Limb (tissue), 2 donors: ENCODE results near the gene CA10.

Experiments used
- DNase-seq, 2 donors: peaks; one replicate each; pipeline ENCODE4 v3.0.0-alpha.2; 2016; ENCODE audit errors: extremely low spot score in 2 of 2

The CA10 gene

GRCh38 chr17:52158450-52159042 is at the start of gene CA10:
Gene CA10 (minus strand): TSS chr17:52158714.
- DNase-seq, result peak in 1 of 2 donors; percentile 74

GRCh38 chr17:52207796-52208195 is 49.3 kb upstream of the CA10 start:
- no peak for DNase-seq

- DNase-seq, result no peak
Observed at GRCh38 chr17:52202520-52203080, 44.1 kb upstream of the CA10 start.

- no peak for DNase-seq
Observed at GRCh38 chr17:52201767-52202519, 43.4 kb upstream of the CA10 start.

GRCh38 chr17:52191491-52191890 is 33.0 kb upstream of the CA10 start:
- DNase-seq, result peak in 1 of 2 donors; percentile 36

GRCh38 chr17:52181782-52182181 is 23.3 kb upstream of the CA10 start:
- no peak for DNase-seq

GRCh38 chr17:52178012-52178411 is 19.5 kb upstream of the CA10 start:
- DNase-seq, result no peak

- peak; percentile 13 to 59 for DNase-seq
Observed at GRCh38 chr17:52170963-52171572, 12.6 kb upstream of the CA10 start.

- no peak for DNase-seq
Observed at GRCh38 chr17:52160136-52160567, 1.6 kb upstream of the CA10 start.

GRCh38 chr17:52159246-52160135 is 977 bp upstream of the CA10 start:
- DNase-seq, result peak in 1 of 2 donors; percentile 46

- peak in 1 of 2 donors; percentile 52 for DNase-seq
Observed at GRCh38 chr17:52157603-52158449, 688 bp downstream of the CA10 start.

GRCh38 chr17:52156576-52157570 is 1.6 kb downstream of the CA10 start:
- peak in 1 of 2 donors; percentile 38 for DNase-seq

- DNase-seq, result no peak
Observed at GRCh38 chr17:52155301-52155700, 3.2 kb downstream of the CA10 start.

- no peak for DNase-seq
Observed at GRCh38 chr17:52154466-52154865, 4.0 kb downstream of the CA10 start.

- DNase-seq, result no peak
Observed at GRCh38 chr17:52150935-52151334, 7.6 kb downstream of the CA10 start.

- peak in 1 of 2 donors; percentile 18 for DNase-seq
Observed at GRCh38 chr17:52149626-52150025, 8.9 kb downstream of the CA10 start.

GRCh38 chr17:52148969-52149351 is 9.6 kb downstream of the CA10 start:
- DNase-seq, result no peak

GRCh38 chr17:52148288-52148968 is 10.1 kb downstream of the CA10 start:
- DNase-seq, result no peak
